ENCODE data around the gene PFKP.

Gene PFKP

GRCh38 chr10:3136336-3136735 is 69.0 kb downstream of the PFKP start:
- Histone ChIP-seq H3K9me3 (no peaks in the 10 kb centered on the region), H3K27me3 (no peaks in the 10 kb centered on the region), H3K27ac (peak overlapping the region in 1 of 2 donors; percentile 42), H3K36me3 (peaks cover 80 to 100% (median 92%) of the 10 kb centered on the region in 3 donors), H3K4me3 (no peak overlapping the region), H3K4me1 (peaks cover 0 to 18% (median 13%) of the 10 kb centered on the region in 4 donors)
- TF ChIP-seq, protein P1, sequence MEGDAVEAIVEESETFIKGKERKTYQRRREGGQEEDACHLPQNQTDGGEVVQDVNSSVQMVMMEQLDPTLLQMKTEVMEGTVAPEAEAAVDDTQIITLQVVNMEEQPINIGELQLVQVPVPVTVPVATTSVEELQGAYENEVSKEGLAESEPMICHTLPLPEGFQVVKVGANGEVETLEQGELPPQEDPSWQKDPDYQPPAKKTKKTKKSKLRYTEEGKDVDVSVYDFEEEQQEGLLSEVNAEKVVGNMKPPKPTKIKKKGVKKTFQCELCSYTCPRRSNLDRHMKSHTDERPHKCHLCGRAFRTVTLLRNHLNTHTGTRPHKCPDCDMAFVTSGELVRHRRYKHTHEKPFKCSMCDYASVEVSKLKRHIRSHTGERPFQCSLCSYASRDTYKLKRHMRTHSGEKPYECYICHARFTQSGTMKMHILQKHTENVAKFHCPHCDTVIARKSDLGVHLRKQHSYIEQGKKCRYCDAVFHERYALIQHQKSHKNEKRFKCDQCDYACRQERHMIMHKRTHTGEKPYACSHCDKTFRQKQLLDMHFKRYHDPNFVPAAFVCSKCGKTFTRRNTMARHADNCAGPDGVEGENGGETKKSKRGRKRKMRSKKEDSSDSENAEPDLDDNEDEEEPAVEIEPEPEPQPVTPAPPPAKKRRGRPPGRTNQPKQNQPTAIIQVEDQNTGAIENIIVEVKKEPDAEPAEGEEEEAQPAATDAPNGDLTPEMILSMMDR (IDR thresholded peaks at IDR 0.05), result no peak
- DNase-seq, result peak in 1 of 2 donors; percentile 74
- intact Hi-C loops (cut with DNase I; ENCODE audit: low total_unique reads), result no loop called here

DNA sequence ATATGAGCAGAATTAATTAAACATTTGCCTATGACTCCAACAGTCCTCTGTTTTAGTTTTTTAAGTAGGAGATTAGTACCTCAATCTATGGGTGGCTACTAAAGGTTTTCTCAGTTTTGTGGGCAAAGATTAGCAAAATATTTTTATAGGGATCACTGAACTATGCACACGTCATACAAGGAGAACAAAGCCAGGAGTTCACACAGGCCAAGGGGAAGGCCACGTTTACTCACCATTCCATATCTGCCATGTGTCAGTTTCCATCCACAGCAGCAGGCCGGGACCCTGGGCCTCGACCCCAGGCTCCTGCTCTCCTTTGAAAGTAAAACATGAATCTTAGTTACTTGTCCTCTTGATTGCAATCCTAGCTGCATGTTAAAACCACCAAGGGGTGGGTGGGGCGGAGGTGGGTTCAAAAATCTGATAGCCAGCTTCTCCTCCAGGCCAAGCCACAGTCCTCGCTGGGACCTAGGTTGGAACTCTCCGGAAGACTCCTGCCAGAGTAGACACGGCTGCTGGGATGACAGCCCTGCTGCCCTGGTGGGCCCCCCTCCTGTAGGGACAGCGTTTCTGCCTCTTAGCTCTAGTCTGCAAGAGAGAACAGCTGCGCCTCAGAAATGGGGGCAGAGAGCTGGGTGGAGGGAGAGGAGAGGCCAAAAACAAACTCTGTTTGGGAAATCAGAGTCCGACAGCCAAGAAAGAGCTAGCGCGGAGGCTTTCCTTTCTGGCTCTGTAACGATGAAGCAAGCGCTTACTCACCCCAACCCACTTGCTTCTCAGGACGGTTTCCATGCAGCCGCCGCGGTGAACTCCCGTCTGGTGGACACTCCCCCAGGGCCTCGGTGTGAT is 69.6 kb downstream of the PFKP start:
- TF ChIP-seq, protein P1 (IDR thresholded peaks at IDR 0.05), result no peak
- intact Hi-C loops (cut with DNase I; ENCODE audit: low total_unique reads), result no loop called here
- peak; percentile 69 to 83 for DNase-seq
- Histone ChIP-seq H3K9me3 (no peaks in the 10 kb centered on the region), H3K27me3 (no peaks in the 10 kb centered on the region), H3K27ac (peak overlapping the region in 1 of 2 donors; percentile 42), H3K36me3 (peaks cover 81 to 100% (median 95%) of the 10 kb centered on the region in 3 donors), H3K4me3 (no peak overlapping the region), H3K4me1 (peaks cover 0 to 24% (median 13%) of the 10 kb centered on the region in 4 donors)

DNA sequence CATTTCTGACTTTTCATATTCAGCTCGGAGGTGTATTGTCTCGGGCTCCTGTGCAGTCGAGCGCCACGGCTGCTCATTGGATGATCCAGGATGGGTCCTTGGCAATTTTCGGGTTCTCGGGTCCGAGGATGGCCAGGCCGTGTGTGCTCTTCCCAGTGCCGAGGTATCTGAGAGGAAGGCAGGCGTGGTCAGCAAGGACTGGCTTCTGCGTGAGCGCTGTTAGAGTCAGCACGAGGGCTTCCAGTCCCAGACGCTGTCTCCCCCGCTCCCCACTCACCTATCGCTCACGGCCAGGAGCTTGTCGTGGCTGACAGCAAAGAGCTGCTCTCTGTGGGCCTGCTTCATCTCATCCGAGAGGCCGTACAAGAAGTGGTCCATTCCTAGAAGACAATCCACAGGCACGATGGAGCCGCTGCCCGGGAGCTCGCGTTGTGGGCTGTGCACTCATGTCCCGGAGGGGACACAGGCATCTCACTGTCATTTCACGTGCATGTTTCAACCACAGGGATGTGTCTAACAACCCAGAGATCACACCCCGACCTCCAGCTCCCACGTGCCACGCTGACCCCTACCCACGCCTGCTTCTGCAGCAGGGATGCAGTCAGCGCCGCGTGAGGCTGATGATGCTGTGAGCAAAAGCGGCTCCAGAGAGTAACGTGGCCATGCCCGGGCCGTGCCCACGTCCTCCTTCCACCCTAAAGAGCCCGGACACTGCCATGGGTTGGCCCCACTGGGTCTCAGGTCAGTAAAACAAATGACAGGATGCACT is 70.8 kb downstream of the PFKP start:
- Histone ChIP-seq H3K4me3 (no peak overlapping the region), H3K27ac (peak overlapping the region in 1 of 2 donors; percentile 17), H3K4me1 (peaks cover 0 to 24% (median 13%) of the 10 kb centered on the region in 4 donors), H3K27me3 (no peaks in the 10 kb centered on the region), H3K9me3 (no peaks in the 10 kb centered on the region), H3K36me3 (peaks cover 81 to 100% (median 95%) of the 10 kb centered on the region in 3 donors)
- TF ChIP-seq, protein P1 (IDR thresholded peaks at IDR 0.05), result no peak
- intact Hi-C loops (cut with DNase I; ENCODE audit: low total_unique reads), result no loop called here
- peak in 1 of 2 donors; percentile 63 for DNase-seq

DNA sequence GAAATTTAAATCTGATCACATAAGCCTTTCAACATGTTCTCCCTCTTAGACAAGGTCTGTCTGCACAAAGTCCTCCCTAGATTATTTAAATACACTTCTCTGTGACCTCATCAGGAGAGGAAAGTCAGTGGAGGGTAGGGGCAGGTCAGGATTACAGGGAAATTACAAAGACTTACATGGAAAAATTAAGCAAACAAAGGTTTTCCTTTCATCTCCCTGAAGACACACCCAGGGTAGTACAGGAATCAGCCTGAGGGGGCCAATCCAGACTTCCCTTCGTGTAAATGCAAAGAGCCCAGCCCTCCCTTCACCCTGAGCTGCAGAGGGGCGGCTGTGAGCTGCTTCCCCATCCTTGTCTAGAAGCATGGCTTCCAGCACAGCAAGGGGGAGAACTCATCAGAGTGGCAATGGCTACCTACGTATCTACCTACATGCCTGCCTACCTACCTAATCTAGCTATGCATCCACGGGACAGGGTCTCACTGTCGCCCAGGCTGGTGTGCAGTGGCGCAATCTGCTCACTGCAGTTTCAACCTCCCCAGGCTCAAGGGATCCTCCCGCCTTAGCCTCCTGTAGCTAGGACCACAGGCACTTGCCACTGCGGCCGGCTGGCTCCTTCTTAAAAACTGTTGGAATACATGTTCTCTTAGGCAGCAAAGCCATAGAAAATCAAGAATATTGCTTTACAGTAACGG is 72.0 kb downstream of the PFKP start:
- TF ChIP-seq, protein P1 (IDR thresholded peaks at IDR 0.05), result no peak
- H3K9me3 ChIP-seq, result no peaks in the 10 kb centered on the region
- peaks cover 84 to 100% (median 97%) of the 10 kb centered on the region in 3 donors for H3K36me3 ChIP-seq
- H3K4me3 ChIP-seq, result no peak overlapping the region
- intact Hi-C loops (cut with DNase I; ENCODE audit: low total_unique reads), result no loop called here
- no peaks in the 10 kb centered on the region for H3K27me3 ChIP-seq
- peak overlapping the region in 1 of 2 donors; percentile 52 for H3K27ac ChIP-seq
- peaks cover 0 to 24% (median 13%) of the 10 kb centered on the region in 4 donors for H3K4me1 ChIP-seq
- DNase-seq, result peak in 1 of 2 donors; percentile 64

GRCh38 chr10:3140280-3140679 is 72.9 kb downstream of the PFKP start:
- DNase-seq, result peak in 1 of 2 donors; percentile 84
- peaks cover 86 to 100% (median 98%) of the 10 kb centered on the region in 3 donors for H3K36me3 ChIP-seq
- H3K9me3 ChIP-seq, result no peaks in the 10 kb centered on the region
- H3K27me3 ChIP-seq, result no peaks in the 10 kb centered on the region
- peak overlapping the region; percentile 48 to 52 for H3K27ac ChIP-seq
- H3K4me1 ChIP-seq, result peaks cover 0 to 24% (median 13%) of the 10 kb centered on the region in 4 donors
- H3K4me3 ChIP-seq, result no peak overlapping the region
- intact Hi-C loops (cut with DNase I; ENCODE audit: low total_unique reads), result no loop called here
- TF ChIP-seq, protein P1 (IDR thresholded peaks at IDR 0.05), result no peak

Measured in tibial artery (tissue), 4 donors.